Adipocyte (in vitro differentiated cells): ENCODE data around the gene TOR1AIP2.
"Not testable (repeated sequence)": the region's sequence is repeated elsewhere in the genome, so short reads cannot be mapped to it uniquely, and the experiment has no call there.

Experiments
- DNase-seq: peaks from one replicate; pipeline ENCODE4 v3.0.0-alpha.2; 2015; ENCODE audit warnings: low read depth
- H3K27me3 ChIP-seq: replicated peaks from 2 replicates; pipeline ENCODE4 v1.7.0; 2013; ENCODE audit warnings: mild to moderate bottlenecking, low read length, moderate library complexity; ENCODE audit not compliant: control insufficient read depth, insufficient read depth
- H3K36me3 ChIP-seq: 2 replicates; pipeline ENCODE4 v1.7.0; 2013; ENCODE audit warnings: low read length, mild to moderate bottlenecking, moderate library complexity; ENCODE audit not compliant: control insufficient read depth, insufficient read depth, severe bottlenecking
- H3K4me1 ChIP-seq: 2 replicates; pipeline ENCODE4 v1.7.0; 2013; ENCODE audit warnings: mild to moderate bottlenecking, low read length, moderate library complexity; ENCODE audit not compliant: control insufficient read depth, insufficient read depth
- H3K4me3 ChIP-seq: 2 replicates; pipeline ENCODE4 v1.7.0; 2013; ENCODE audit warnings: mild to moderate bottlenecking, low read length, moderate library complexity
- H3K9ac ChIP-seq: 2 replicates; pipeline ENCODE4 v1.7.0; 2013; ENCODE audit warnings: mild to moderate bottlenecking, low read length, moderate library complexity
- H3K9me3 ChIP-seq: 2 replicates; pipeline ENCODE4 v1.7.0; 2013; ENCODE audit warnings: mild to moderate bottlenecking, low read length, moderate library complexity; ENCODE audit not compliant: control insufficient read depth

The TOR1AIP2 gene

DNA sequence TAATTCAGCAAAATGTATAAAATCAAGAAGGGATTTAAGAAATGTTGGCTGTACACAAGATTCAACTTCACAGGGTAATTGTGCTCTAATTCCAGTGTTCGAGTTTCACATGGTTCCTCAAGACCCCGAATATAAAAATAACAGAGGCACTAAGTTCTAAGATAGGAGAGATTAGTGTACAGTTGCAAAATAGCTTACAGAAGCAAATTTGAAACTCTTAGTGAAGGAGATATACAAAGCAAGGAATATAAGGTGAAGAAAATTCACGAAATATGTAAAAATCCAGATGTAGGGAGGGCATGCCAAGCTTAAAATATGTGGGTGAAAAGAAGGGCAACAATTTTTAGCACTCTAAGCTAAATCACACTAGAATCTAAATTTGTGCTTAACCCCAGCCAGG lies 29.4 kb downstream of the TOR1AIP2 start:
- Histone ChIP-seq H3K36me3 (peaks cover 91% of the 10 kb centered on the region), H3K4me3 (no peak overlapping the region)

DNA sequence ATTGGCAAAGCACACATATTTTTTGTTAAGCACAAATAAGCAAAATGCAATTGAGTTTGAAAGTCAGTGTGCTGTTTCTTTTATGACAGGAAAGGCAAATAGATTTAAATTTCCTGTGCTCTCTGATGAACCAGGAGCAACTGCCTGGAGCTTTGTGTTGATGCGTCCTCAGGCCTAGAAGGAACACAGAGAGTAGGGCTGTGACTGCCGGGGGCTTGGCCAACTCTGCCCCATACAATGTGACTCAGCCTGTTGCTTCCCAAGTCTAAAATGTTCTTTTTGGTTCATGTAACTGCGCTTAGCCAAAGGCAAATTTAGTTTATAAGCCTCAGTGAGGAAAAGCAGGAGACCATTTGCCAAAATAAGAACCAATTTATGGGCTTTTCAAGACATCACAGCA lies 37.5 kb downstream of the TOR1AIP2 start:
- no peaks in the 10 kb centered on the region for H3K27me3 ChIP-seq
- no peak for DNase-seq
- peaks cover 41% of the 10 kb centered on the region for H3K36me3 ChIP-seq
- no peak overlapping the region for H3K9ac ChIP-seq
- no peak overlapping the region for H3K4me3 ChIP-seq
- H3K9me3 ChIP-seq = no peaks in the 10 kb centered on the region
- H3K4me1 ChIP-seq = no peaks in the 10 kb centered on the region

More for the DNA sequence above, 29.4 kb downstream of the TOR1AIP2 start:
- Histone ChIP-seq H3K9me3 (no peaks in the 10 kb centered on the region), H3K9ac (no peak overlapping the region), H3K27me3 (no peaks in the 10 kb centered on the region), H3K4me1 (no peaks in the 10 kb centered on the region)
- no peak for DNase-seq

DNA sequence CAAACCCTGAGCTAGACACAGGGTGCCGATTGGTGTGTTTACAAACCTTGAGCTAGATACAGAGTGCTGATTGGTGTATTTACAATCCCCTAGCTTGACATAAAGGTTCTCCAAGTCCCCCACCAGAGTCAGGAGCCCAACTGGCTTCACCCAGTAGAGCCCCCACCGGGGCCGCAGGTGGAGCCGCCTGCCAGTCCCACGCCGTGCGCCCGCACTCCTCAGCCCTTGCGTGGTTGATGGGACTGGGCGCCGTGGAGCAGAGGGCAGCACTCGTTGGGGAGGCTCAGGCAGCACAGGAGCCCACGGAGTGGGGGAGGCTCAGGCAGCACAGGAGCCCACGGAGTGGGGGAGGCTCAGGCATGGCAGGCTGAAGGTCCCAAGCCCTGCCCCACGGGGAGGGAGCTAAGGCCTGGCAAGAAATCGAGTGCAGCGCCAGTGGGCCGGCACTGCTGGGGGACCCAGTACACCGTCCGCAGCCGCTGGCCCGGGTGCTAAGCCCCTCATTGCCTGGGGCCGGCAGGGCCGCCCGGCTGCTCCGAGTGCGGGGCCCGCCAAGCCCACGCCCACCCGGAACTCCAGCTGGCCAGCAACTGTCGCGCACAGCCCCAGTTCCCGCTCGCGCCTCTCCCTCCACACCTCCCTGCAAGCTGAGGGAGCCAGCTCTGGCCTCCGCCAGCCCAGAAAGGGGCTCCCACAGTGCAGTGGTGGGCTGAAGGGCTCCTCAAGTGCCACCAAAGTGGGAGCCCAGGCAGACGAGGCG lies 40.7 kb downstream of the TOR1AIP2 start:
- DNase-seq, H3K9me3 ChIP-seq, H3K4me1 ChIP-seq: not testable (repeated sequence)

DNA sequence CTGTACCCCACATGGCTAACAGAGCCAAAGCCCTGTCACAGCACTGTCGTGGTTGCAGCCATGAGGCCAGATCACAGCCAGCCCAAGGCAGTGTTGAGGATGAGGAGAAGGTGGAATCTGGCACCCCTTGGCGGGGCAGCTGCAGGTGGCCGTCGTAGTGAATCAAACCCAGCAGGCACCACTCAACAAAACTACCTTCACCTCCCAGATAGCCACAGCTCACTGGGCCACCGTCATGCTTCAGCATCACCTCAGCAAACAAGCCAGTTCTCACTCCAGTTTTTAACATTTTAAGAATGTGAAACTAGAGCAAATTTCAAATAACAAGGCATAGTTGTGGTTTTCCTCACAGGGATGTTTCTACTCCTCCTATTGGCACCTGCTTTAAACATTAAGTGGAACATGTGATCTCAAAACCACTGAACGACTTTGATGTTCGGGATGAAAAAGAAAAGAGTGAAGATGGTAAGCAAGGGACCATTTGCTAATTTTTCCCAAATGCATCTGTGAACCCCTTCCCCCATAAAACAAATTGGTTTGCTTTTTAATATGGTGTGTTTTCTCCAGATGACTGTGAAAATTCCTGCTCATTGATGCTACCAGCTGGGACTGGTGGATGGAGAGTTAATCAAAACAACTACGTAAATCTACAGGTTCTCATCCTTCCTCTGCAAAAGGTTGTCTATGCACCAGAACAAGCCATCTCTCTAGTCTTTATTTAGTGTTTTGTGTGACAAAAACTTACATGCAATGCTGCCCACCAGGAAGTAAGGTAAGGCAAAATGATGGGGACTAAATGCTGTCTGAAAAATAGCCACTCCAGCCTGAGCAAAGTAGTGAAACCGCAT lies 45.5 kb downstream of the TOR1AIP2 start:
- Histone ChIP-seq H3K9me3 (no peaks in the 10 kb centered on the region), H3K4me1 (no peaks in the 10 kb centered on the region), H3K9ac (no peak overlapping the region), H3K36me3 (peaks cover 5% of the 10 kb centered on the region), H3K4me3 (no peak overlapping the region), H3K27me3 (peaks cover 25% of the 10 kb centered on the region)
- DNase-seq = no peak

More for the DNA sequence above, 40.7 kb downstream of the TOR1AIP2 start:
- H3K27me3 ChIP-seq, H3K4me3 ChIP-seq, H3K9ac ChIP-seq: not testable (repeated sequence)
- H3K36me3 ChIP-seq = peaks cover 23% of the 10 kb centered on the region

GRCh38 chr1:179831225-179831624 lies 46.4 kb downstream of the TOR1AIP2 start:
- H3K4me1 ChIP-seq = no peaks in the 10 kb centered on the region
- DNase-seq = no peak
- peaks cover 5% of the 10 kb centered on the region for H3K36me3 ChIP-seq

DNA sequence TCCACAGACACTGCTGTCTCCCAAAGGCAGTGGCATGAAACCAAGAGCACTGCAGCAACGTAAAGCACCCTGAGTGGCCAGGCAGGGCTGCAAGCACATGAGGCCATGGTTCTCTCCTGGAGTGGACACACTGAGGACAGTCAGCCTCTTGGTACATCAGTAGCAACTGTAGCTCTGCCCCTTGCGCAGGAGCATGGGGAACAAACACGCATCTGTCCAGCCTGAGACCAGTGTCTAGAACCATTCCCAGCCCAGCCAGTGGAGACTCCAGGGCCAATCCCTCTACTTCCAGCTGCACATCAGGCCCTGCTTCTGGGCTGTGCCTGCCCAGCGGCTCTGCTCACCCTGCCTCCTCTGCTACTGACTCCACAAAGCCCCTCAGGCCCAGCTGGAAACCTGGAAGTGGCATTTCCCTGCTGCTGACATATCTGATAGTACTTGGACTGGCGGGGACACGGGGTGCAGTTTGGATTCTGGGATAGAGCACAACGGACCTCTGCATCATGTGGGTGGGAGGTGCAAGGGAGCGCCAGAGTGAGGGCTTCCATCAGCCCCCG lies 49.0 kb downstream of the TOR1AIP2 start:
- H3K27me3 ChIP-seq = peaks cover 25% of the 10 kb centered on the region
- DNase-seq = no peak

More at GRCh38 chr1:179831225-179831624, 46.4 kb downstream of the TOR1AIP2 start:
- Histone ChIP-seq H3K9ac (no peak overlapping the region), H3K27me3 (peaks cover 25% of the 10 kb centered on the region), H3K9me3 (no peaks in the 10 kb centered on the region), H3K4me3 (no peak overlapping the region)

GRCh38 chr1:179826626-179827280 lies 50.9 kb downstream of the TOR1AIP2 start:
- no peaks in the 10 kb centered on the region for H3K4me1 ChIP-seq
- DNase-seq = no peak
- H3K9ac ChIP-seq = no peak overlapping the region
- no peaks in the 10 kb centered on the region for H3K36me3 ChIP-seq
- no peak overlapping the region for H3K4me3 ChIP-seq
- H3K27me3 ChIP-seq = peaks cover 25% of the 10 kb centered on the region
- no peaks in the 10 kb centered on the region for H3K9me3 ChIP-seq

More for the DNA sequence above, 49.0 kb downstream of the TOR1AIP2 start:
- no peak overlapping the region for H3K9ac ChIP-seq
- no peaks in the 10 kb centered on the region for H3K4me1 ChIP-seq
- H3K9me3 ChIP-seq = no peaks in the 10 kb centered on the region
- no peak overlapping the region for H3K4me3 ChIP-seq
- no peaks in the 10 kb centered on the region for H3K36me3 ChIP-seq

DNA sequence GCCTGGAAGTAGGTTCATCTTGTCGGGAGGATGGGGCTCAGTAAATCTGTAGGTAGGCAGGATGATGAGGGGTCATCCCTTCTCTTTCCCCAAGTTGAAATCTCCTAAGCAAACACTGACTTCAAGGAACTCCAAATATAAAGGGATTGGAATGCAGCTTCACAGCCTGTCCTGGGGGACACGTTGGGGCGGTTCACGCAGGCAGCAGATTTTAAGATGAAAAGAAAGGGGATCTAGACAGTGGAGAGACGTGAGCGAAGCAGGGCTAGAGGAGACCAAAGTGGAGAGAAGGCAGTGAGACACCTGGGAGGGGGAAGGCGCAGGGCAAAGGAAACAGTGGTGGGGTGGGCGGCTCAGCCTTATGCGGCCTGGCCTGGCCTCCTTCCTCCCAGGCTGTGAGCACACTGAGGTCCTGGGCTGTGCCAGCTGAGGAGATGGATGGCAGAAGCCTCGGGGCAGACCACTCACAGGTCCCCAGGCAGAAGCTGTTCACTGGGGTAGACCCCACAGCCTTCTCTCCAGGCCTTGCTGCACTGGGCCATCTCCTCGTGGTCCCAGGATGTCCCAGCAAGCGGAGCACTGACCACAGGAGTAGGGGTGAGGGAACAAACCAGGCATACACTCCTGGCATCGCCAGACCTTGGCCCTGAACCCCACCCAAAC lies 51.7 kb downstream of the TOR1AIP2 start:
- Histone ChIP-seq H3K9ac (no peak overlapping the region), H3K36me3 (no peaks in the 10 kb centered on the region), H3K4me1 (no peaks in the 10 kb centered on the region), H3K9me3 (no peaks in the 10 kb centered on the region), H3K4me3 (no peak overlapping the region), H3K27me3 (peaks cover 22% of the 10 kb centered on the region)
- no peak for DNase-seq

DNA sequence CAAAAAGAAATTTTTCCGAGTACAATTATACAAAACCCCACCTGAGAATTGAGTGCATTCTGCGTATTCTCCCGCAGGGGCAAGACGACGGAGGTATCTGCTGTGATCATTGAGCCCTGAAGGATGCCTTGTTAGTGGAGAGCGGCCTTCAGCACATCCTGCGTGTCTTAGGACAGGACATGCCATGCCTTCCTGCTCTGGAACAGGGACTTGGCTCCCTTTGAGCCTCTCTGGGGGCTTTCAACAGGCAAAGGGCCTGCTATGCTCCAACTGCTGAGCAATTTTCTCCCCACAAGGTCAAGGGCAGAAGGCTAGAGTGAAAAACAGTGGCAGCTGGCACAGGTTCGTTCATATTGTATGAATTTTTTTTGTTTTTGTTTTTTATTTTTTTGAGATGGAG lies 52.4 kb downstream of the TOR1AIP2 start:
- Histone ChIP-seq H3K4me1 (no peaks in the 10 kb centered on the region), H3K27me3 (peaks cover 22% of the 10 kb centered on the region), H3K9me3 (no peaks in the 10 kb centered on the region), H3K36me3 (no peaks in the 10 kb centered on the region), H3K4me3 (no peak overlapping the region), H3K9ac (no peak overlapping the region)
- no peak for DNase-seq

GRCh38 chr1:179824265-179824664 lies 53.3 kb downstream of the TOR1AIP2 start:
- DNase-seq = no peak
- H3K36me3 ChIP-seq = no peaks in the 10 kb centered on the region
- H3K9ac ChIP-seq = no peak overlapping the region

More at GRCh38 chr1:179824265-179824664, 53.3 kb downstream of the TOR1AIP2 start:
- Histone ChIP-seq H3K4me3 (no peak overlapping the region), H3K27me3 (peaks cover 14% of the 10 kb centered on the region), H3K9me3 (no peaks in the 10 kb centered on the region), H3K4me1 (no peaks in the 10 kb centered on the region)
